ENCODE results near the gene ADAMTS13. TPM values are rescaled to one million over a fixed set of nuclear protein-coding genes. Genes with fewer than 3 reads are reported as not detected.

Gene ADAMTS13
- 1 to 10 TPM in 3 of 4 donors, not detected in 1; 1.9 to 2.2 (median 2.0) TPM for total RNA-seq

DNA sequence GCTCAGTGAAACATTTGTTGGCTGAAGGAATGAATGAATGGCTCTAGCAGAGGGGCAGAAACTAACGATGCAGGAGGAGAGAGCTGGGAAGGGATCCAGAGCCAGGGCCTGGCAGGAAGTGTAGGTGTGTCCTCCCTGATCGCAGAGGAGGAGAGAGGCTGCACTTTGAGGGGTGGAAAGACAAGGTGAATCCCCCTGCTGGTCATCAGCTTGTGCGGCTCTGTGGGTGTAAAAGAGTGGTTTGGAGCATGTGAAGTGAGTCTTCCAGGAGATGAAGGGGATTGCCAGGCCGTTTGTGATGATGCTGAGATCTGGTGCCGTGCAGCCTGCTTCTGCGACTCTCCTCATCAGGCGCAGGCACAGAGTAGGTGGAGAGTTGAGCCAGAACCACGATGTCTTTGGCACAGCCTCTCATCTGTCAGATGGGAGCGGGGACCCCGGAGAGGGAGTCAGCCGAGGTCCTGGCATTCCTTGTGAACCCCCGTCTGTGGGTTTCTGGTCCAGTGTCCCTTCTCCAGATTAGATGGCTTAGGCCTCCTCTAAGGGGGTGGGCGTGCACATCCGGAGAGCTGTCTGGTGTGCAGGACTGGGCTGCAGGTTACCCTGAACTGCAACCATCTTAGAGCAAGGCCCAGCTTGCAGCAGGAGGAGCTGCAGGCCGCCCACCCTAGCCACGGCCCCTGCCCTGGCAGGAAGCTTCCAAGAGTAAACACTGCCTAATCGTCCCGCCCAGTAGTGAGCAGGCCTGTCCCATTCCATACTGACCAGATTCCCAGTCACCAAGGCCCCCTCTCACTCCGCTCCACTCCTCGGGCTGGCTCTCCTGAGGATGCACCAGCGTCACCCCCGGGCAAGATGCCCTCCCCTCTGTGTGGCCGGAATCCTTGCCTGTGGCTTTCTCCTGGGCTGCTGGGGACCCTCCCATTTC lies at the start of gene ADAMTS13:
TSS of gene ADAMTS13 (plus strand) at position 753 of the 928 bp plus-strand sequence. CDS start at position 830, 77 bp downstream.
- no peak for TF ChIP-seq CTCF (IDR thresholded peaks at IDR 0.05; ENCODE audit: low read depth)

DNA sequence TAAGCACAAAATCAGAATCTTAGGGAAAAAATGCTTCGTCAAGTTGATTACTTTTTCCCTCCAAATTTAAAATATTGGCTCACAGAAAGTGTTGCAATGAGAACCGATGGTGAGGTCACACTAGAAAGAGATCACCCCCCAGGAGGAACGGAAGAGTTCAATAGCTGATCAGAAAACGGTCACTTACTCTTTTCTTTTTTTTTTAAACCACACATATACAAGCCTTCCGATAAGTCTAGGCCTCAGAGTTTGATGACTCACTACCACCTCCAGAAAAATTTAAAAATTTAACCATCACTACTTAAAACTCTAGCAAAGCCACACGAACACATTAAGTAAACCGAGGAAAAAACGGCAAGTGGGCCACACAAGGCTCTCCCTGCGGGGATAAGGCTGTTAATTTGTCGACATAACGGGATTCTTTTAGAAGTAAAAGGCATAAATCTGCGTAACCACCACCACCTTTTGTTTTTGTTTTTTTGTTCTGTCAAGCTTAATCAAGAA lies 47.5 kb upstream of the ADAMTS13 start:
- no peak for TF ChIP-seq CTCF (IDR thresholded peaks at IDR 0.05; ENCODE audit: low read depth)

GRCh38 chr9:133375116-133375723 lies 46.9 kb upstream of the ADAMTS13 start:
- no peak for TF ChIP-seq CTCF (IDR thresholded peaks at IDR 0.05; ENCODE audit: low read depth)

DNA sequence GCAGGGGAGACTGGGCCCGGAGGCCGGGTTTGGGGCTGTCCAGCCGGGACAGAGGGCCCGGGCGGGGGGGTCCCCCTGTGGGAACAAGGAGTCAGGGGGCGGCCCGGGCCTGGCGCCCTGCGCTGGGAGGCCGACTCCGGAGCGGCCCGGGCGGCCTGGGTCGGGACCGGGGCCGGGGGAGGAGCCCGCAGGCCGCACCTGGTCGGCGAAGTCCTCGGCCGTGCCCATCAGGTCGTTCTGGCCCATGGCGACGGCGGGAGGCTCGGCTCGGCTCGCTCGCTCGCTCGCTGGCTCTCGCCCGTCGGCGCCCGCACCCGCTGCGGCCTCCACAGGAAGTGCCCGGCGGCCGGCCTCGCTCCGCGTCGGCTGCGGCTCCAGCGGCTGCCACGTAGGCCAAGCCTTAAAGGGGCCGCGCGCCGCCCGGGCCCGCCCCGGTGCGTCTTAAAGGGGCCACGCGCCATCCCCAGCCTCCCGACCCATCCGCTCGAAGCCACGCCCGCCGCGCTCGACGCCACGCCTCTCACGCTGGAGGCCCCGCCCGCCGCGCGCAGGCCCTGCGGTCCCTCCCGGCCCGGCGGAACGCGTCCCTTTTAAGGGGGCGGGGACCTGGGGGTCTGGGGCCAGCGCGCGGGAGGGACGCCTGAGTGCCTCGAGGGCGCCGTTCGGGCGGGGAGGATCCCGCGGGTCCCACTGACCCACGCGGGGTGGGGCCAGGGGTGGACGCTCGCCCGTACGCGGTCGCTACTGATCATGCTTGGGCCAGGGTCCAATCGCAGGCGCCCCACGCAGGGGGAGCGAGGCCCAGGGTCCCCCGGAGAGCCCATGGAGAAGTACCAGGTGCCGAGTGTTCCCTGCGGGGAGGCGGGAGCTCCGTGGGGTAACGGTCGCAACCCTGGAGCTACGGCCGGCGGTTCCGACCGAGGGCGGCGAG lies 46.2 kb upstream of the ADAMTS13 start, which contains the start of the genes STKLD1 and SURF4:
TSS of gene STKLD1 (plus strand) at position 643 of the 931 bp plus-strand sequence. CDS start at position 751, 108 bp downstream.
TSS of gene SURF4 (minus strand) at position 337 of the 931 bp plus-strand sequence. CDS start at position 246, 91 bp downstream.
- TF ChIP-seq CTCF (IDR thresholded peaks at IDR 0.05; ENCODE audit: low read depth), result no peak

DNA sequence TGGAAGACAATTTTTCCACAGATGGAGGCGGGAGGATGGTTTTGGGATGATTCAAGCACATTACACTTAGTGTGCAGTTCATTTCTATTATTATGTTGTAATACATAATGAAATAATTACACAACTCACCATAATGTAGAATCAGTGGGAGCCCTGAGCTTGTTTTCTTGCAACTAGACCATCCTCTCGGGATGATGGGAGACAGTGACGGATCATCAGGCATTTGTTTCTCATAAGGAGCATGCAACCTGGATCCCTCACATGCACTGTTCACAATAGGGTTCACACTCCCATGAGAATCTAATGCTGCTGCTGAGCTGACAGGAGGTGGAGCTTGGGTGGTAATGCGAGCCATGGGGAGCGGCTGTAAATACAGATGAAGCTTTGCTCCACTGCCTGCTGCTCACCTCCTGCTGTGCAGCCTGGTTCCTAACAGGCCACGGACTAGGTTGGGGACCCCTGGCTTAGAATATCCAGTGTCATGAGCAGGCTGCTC lies 44.4 kb upstream of the ADAMTS13 start:
- no peak for TF ChIP-seq CTCF (IDR thresholded peaks at IDR 0.05; ENCODE audit: low read depth)

DNA sequence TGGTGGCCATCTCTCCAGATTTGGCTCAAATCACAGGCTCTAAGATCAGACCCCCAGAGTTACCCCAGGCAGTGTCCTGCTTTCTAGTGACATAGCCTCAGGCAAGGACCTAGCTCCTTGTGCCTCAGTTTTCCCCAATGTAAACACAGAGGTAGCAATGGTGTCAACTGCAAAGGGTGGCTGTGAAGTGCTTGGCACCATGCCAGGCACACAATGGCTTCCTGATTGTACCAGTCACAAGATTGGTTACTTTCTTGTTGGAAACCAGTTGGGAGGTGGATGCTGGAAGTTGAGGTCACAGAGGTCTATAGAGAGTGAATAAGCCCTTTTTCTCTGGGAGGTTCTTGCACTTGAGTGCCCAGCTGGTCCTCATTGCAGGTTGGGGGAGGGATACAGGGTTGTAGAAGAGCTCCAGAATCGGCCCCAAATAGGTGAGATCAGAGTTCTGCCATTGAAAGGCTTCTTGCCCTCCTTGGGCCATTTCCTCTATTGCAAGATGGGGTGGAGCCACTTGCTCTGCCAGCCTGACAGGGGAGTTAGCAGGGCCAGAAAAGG lies 43.7 kb upstream of the ADAMTS13 start:
- no peak for TF ChIP-seq CTCF (IDR thresholded peaks at IDR 0.05; ENCODE audit: low read depth)
